Calu3 (cell line): ENCODE data around the gene ZNF784. TPM values are rescaled to one million over a fixed set of nuclear protein-coding genes. Genes with fewer than 3 reads are reported as not detected.

Experiments used
- BruUV-seq: library from RNA; stranded (reverse); fragments of 400-500 nt; replicated peaks from 2 replicates; lab custom pipeline; 2021; lab: Mats Ljungman, UMichigan
- CTCF ChIA-PET: fragments of 300-600 bp; sonication (Branson Sonifier 250); formaldehyde crosslinking; loops from one replicate; lab custom pipeline; 2022; ENCODE audit warnings: antibody characterized with exemption; lab: Charles Lee
- DNase-seq: peaks from one replicate; pipeline ENCODE4 v3.0.0; 2022
- H3K27ac Mint-ChIP-seq: one replicate; pipeline ENCODE4 v1.8.0; 2022; ENCODE audit warnings: mixed read lengths; ENCODE audit not compliant: unreplicated experiment
- H3K27me3 Mint-ChIP-seq: one replicate; pipeline ENCODE4 v1.8.0; 2022; ENCODE audit warnings: mixed read lengths; ENCODE audit not compliant: unreplicated experiment
- H3K36me3 Mint-ChIP-seq: one replicate; pipeline ENCODE4 v1.8.0; 2022; ENCODE audit warnings: mild to moderate bottlenecking, moderate library complexity, mixed read lengths; ENCODE audit not compliant: insufficient read depth, unreplicated experiment
- H3K4me1 Mint-ChIP-seq: one replicate; pipeline ENCODE4 v1.8.0; 2022; ENCODE audit warnings: mild to moderate bottlenecking, low read depth, mixed read lengths; ENCODE audit not compliant: unreplicated experiment
- H3K4me3 Mint-ChIP-seq: one replicate; pipeline ENCODE4 v1.8.0; 2022; ENCODE audit warnings: mild to moderate bottlenecking, low read depth, moderate library complexity, mixed read lengths; ENCODE audit not compliant: unreplicated experiment
- H3K9me3 Mint-ChIP-seq: one replicate; pipeline ENCODE4 v1.8.0; 2022; ENCODE audit warnings: low read depth, mixed read lengths; ENCODE audit not compliant: unreplicated experiment
- intact Hi-C: fragments of 100-400 bp; cut with micrococcal nuclease; formaldehyde crosslinking; loops from one replicate; pipeline ENCODE4 v1.10.0; 2022; ENCODE audit not compliant: unreplicated experiment
- total RNA-seq: library from RNA; stranded (reverse); gene quantifications from 2 replicates; pipeline ENCODE4 v1.2.3, GENCODE V29; 2022
- TF ChIP-seq, protein P1 (sequence below): fragments of 200-600 bp; IDR thresholded peaks from one replicate; pipeline ENCODE4 v1.8.0; 2022; ENCODE audit warnings: antibody characterized with exemption; ENCODE audit not compliant: unreplicated experiment

ZNF784 gene
- total RNA-seq, 1 experiment from 2014 or later, result 6.0 TPM

DNA sequence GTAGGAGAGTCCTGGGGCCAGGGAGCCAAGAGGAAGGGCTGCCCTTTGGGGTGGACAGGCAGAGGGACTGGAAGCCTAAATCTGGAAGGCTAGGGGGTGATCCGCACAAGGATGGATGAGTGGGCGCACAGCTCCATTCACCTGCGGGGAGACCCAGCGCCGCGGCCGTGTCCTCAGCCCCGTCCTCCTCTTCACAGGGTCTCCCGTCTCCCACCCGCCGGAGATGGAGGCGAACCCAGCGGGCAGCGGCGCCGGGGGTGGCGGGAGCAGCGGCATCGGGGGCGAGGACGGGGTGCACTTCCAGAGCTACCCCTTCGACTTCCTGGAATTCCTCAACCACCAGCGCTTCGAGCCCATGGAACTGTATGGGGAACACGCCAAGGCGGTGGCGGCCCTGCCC lies 11.0 kb downstream of the ZNF784 start:
- no peak for DNase-seq
- Mint-ChIP-seq H3K27ac (no peak overlapping the region), H3K4me1 (no peaks in the 10 kb centered on the region), H3K36me3 (peaks cover 37% of the 10 kb centered on the region), H3K9me3 (no peaks in the 10 kb centered on the region), H3K4me3 (no peak overlapping the region), H3K27me3 (no peaks in the 10 kb centered on the region)
- CTCF ChIA-PET, result no interaction called here
- intact Hi-C loops, result no loop called here
- no TSS peak for BruUV-seq
- TF ChIP-seq, protein P1, sequence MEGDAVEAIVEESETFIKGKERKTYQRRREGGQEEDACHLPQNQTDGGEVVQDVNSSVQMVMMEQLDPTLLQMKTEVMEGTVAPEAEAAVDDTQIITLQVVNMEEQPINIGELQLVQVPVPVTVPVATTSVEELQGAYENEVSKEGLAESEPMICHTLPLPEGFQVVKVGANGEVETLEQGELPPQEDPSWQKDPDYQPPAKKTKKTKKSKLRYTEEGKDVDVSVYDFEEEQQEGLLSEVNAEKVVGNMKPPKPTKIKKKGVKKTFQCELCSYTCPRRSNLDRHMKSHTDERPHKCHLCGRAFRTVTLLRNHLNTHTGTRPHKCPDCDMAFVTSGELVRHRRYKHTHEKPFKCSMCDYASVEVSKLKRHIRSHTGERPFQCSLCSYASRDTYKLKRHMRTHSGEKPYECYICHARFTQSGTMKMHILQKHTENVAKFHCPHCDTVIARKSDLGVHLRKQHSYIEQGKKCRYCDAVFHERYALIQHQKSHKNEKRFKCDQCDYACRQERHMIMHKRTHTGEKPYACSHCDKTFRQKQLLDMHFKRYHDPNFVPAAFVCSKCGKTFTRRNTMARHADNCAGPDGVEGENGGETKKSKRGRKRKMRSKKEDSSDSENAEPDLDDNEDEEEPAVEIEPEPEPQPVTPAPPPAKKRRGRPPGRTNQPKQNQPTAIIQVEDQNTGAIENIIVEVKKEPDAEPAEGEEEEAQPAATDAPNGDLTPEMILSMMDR, result no peak

DNA sequence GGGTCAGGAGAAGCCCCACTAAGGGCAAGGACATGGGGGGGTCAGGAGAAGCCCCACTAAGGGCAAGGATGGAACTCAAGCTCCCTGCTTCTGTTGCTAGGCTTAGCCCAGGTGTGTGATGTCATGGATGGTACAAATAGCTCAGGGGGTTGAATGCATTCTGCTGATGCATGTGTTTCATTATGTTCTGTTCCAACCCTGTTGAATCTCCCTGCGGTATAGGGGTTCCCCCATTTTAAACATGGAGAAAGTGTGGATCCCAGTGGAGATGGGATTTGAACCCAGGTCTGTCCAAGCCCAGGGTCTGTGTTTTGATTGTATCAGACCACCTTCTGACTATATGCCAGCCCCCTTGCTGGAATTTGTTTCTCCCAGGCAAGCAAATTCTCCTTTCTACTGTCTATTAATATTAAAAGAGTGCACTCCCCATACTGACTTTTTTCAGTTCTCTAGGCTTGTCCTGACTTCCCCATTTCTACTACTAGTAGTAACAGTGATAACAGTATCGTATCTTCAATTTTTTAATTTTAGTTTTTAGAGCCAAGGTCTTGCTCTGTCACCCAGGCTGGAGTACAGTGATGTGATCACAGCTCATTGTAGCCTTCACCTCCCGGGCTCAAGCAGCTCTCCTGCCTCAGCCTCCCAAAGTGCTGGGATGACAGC lies 12.3 kb downstream of the ZNF784 start:
- Mint-ChIP-seq H3K9me3 (no peaks in the 10 kb centered on the region), H3K4me3 (no peak overlapping the region), H3K36me3 (peaks cover 27% of the 10 kb centered on the region), H3K4me1 (peaks cover 8% of the 10 kb centered on the region), H3K27ac (no peak overlapping the region), H3K27me3 (no peaks in the 10 kb centered on the region)
- CTCF ChIA-PET, result no interaction called here
- DNase-seq, result no peak
- intact Hi-C loops, result no loop called here
- no TSS peak for BruUV-seq
- TF ChIP-seq, protein P1, result no peak

DNA sequence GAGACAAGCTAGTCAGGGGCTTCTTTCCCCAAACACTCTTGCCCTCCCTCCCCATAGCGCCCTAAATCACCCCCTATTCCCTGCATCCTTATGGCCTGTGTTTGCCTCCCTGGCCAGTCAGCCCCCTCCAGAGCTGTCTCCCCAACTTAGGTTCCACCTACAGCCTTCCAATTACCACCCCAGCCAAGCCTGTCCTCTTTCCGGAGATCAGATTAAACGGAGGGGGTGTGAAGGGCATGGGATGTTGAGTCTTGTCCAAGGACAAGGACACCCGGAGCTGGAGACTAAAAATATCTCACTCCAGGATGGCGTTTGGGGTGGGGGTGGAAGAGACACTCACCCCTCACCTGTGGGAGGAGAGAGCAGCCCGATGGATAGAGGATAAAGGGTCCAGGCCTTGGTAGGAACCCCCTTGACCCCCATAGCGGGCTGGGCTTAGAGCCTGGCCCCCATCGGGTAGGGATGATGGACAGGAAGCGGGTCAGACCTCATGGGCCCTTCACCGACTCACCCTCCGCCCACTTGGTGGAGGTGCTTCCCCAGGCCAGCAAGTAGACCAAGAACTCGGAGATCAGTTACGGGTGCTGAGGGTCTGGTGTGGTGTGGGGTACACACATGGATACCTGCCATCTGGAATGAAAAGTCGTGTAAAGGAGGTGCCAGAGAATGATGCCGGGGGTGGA lies 12.9 kb downstream of the ZNF784 start:
- CTCF ChIA-PET, result no interaction called here
- H3K27ac Mint-ChIP-seq, result no peak overlapping the region
- DNase-seq, result no peak
- intact Hi-C loops, result no loop called here
- TF ChIP-seq, protein P1, result no peak
- no peaks in the 10 kb centered on the region for H3K27me3 Mint-ChIP-seq
- no peaks in the 10 kb centered on the region for H3K9me3 Mint-ChIP-seq
- peaks cover 28% of the 10 kb centered on the region for H3K36me3 Mint-ChIP-seq
- peaks cover 15% of the 10 kb centered on the region for H3K4me1 Mint-ChIP-seq
- H3K4me3 Mint-ChIP-seq, result no peak overlapping the region
- BruUV-seq, result no TSS peak

DNA sequence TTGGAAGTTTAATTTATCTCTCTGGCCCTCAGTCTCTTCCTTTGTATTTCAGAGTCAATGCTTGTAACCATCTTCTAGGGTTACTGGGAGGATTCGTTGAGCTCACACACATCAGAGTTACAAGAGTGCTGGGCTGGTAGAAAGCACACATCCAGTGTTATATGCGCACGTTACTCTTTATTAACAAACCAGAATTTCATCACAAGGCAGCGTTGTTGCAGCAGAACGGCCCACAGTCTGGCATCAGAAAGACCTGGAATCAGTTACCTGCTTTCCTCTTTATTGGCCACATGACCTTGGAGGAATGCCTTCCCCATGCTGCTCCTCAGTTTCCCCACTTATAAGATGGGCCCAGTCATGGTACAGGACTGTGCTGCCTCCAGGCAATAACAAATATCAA lies 15.0 kb downstream of the ZNF784 start:
- no TSS peak for BruUV-seq
- CTCF ChIA-PET, result no interaction called here
- Mint-ChIP-seq H3K27me3 (no peaks in the 10 kb centered on the region), H3K4me1 (peaks cover 25% of the 10 kb centered on the region), H3K36me3 (peaks cover 31% of the 10 kb centered on the region), H3K27ac (no peak overlapping the region), H3K9me3 (no peaks in the 10 kb centered on the region), H3K4me3 (no peak overlapping the region)
- DNase-seq, result no peak
- intact Hi-C loops, result no loop called here
- TF ChIP-seq, protein P1, result no peak
